SU-DHL-6 (cell line): ENCODE data around the gene S1PR1.

Source experiments
- EZH2phosphoT487 ChIP-seq: fragments of 200-600 bp; sonication (generic), shearing (Covaris generic); conservative IDR thresholded peaks from 2 replicates; pipeline ENCODE4 v1.6.1; 2018; ENCODE audit warnings: mild to moderate bottlenecking, antibody characterized with exemption, low read length, moderate library complexity, mixed read lengths
- TF ChIP-seq, protein P1 (sequence below): fragments of 200-600 bp; sonication (generic); IDR thresholded peaks from one replicate; pipeline ENCODE4 v1.5.1; 2017; ENCODE audit warnings: antibody characterized with exemption, mild to moderate bottlenecking, low read length, moderate library complexity; ENCODE audit not compliant: insufficient read depth, poor library complexity, severe bottlenecking

DNA sequence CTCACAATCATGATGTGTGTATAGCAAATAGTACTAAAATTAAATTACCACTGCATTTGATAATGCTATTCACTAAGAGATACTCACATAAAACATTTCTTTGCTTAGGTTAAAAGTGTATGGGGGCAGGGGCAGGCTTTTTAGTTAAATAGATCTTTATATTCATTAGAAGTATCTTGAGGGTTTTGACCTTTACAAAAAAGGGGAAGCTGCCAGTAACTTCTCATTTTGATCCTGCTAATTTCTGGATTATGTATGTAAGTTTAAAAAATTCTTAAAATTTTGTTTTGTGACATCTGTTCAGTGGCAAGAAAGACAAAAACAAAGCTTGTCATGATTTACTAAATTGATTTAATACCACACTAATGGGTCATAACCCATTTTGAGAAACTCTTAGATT lies 45.8 kb upstream of the S1PR1 start:
- TF ChIP-seq, protein P1, sequence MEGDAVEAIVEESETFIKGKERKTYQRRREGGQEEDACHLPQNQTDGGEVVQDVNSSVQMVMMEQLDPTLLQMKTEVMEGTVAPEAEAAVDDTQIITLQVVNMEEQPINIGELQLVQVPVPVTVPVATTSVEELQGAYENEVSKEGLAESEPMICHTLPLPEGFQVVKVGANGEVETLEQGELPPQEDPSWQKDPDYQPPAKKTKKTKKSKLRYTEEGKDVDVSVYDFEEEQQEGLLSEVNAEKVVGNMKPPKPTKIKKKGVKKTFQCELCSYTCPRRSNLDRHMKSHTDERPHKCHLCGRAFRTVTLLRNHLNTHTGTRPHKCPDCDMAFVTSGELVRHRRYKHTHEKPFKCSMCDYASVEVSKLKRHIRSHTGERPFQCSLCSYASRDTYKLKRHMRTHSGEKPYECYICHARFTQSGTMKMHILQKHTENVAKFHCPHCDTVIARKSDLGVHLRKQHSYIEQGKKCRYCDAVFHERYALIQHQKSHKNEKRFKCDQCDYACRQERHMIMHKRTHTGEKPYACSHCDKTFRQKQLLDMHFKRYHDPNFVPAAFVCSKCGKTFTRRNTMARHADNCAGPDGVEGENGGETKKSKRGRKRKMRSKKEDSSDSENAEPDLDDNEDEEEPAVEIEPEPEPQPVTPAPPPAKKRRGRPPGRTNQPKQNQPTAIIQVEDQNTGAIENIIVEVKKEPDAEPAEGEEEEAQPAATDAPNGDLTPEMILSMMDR: no peak
- no peak for TF ChIP-seq EZH2phosphoT487
